ENCODE measurements around the gene RACK1.

RACK1 gene

GRCh38 chr5:181223058-181223728 is 20.5 kb downstream of the RACK1 start, which contains the start of gene TRIM41:
Gene TRIM41 (plus strand): TSS chr5:181223281. CDS start chr5:181224000, 719 bp downstream.
- H3K9ac ChIP-seq, result peak within 1 kb of the TSS; percentile 64
- H3K4me3 ChIP-seq (ENCODE audit: low read depth, low read length), result peak within 1 kb of the TSS; percentile 98
- H3K4me1 ChIP-seq, result peaks cover 7% of the 10 kb centered on the region
- peak within 1 kb of the TSS; percentile 85 for H3K4me2 ChIP-seq (ENCODE audit: low read length)
- no peaks in the 10 kb centered on the region for H3K36me3 ChIP-seq (ENCODE audit: control insufficient read depth, insufficient read depth, low read length)
- H3K79me2 ChIP-seq, result peaks cover 3% of the 10 kb centered on the region
- H2AFZ ChIP-seq, result peak within 1 kb of the TSS; percentile 87
- peak within 1 kb of the TSS; percentile 92 for H3K27ac ChIP-seq
- TF ChIP-seq, protein P1, sequence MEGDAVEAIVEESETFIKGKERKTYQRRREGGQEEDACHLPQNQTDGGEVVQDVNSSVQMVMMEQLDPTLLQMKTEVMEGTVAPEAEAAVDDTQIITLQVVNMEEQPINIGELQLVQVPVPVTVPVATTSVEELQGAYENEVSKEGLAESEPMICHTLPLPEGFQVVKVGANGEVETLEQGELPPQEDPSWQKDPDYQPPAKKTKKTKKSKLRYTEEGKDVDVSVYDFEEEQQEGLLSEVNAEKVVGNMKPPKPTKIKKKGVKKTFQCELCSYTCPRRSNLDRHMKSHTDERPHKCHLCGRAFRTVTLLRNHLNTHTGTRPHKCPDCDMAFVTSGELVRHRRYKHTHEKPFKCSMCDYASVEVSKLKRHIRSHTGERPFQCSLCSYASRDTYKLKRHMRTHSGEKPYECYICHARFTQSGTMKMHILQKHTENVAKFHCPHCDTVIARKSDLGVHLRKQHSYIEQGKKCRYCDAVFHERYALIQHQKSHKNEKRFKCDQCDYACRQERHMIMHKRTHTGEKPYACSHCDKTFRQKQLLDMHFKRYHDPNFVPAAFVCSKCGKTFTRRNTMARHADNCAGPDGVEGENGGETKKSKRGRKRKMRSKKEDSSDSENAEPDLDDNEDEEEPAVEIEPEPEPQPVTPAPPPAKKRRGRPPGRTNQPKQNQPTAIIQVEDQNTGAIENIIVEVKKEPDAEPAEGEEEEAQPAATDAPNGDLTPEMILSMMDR (IDR thresholded peaks at IDR 0.05), result peak; percentile 10
- H3K27me3 ChIP-seq (ENCODE audit: control insufficient read depth, insufficient read depth, low read length), result no peaks in the 10 kb centered on the region
- no peaks in the 10 kb centered on the region for H3K9me3 ChIP-seq (ENCODE audit: control insufficient read depth, low read length)

DNA sequence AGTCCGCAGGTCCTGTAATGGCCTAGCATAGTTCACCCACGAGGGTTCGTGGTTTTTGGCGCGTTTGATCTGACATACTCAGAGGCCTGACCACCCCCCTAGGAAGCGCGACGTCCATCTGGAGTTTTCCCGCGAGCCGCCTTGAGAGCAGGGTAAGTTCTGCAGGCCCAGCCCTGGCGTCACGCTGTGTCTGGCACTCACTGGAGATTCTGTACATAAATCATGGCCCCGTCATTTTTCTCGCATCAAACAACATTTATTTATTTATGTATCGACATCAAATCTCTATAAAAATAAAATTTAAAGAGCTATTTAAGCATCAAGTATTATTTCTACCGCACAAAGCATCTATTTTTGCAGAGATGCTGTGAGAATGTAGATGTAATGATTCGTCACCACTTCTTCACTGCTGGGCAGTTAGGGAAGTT is 21.1 kb downstream of the RACK1 start:
- peak overlapping the region; percentile 87 for H2AFZ ChIP-seq
- no peaks in the 10 kb centered on the region for H3K36me3 ChIP-seq (ENCODE audit: control insufficient read depth, insufficient read depth, low read length)
- peak overlapping the region; percentile 85 for H3K4me2 ChIP-seq (ENCODE audit: low read length)
- no peak overlapping the region for H3K9ac ChIP-seq
- peaks cover 3% of the 10 kb centered on the region for H3K79me2 ChIP-seq
- H3K27ac ChIP-seq, result peak overlapping the region; percentile 92
- H3K27me3 ChIP-seq (ENCODE audit: control insufficient read depth, insufficient read depth, low read length), result no peaks in the 10 kb centered on the region
- H3K9me3 ChIP-seq (ENCODE audit: control insufficient read depth, low read length), result no peaks in the 10 kb centered on the region
- TF ChIP-seq, protein P1 (IDR thresholded peaks at IDR 0.05), result no peak
- peak overlapping the region; percentile 98 for H3K4me3 ChIP-seq (ENCODE audit: low read depth, low read length)
- H3K4me1 ChIP-seq, result peaks cover 7% of the 10 kb centered on the region

- no peaks in the 10 kb centered on the region for H3K27me3 ChIP-seq (ENCODE audit: control insufficient read depth, insufficient read depth, low read length)
- no peaks in the 10 kb centered on the region for H3K9me3 ChIP-seq (ENCODE audit: control insufficient read depth, low read length)
- TF ChIP-seq, protein P1 (IDR thresholded peaks at IDR 0.05), result no peak
- H3K79me2 ChIP-seq, result peaks cover 3% of the 10 kb centered on the region
- no peak overlapping the region for H3K9ac ChIP-seq
- no peaks in the 10 kb centered on the region for H3K36me3 ChIP-seq (ENCODE audit: control insufficient read depth, insufficient read depth, low read length)
- peak overlapping the region; percentile 98 for H3K4me3 ChIP-seq (ENCODE audit: low read depth, low read length)
- H3K4me1 ChIP-seq, result peaks cover 7% of the 10 kb centered on the region
- H3K4me2 ChIP-seq (ENCODE audit: low read length), result peak overlapping the region; percentile 85
- H3K27ac ChIP-seq, result peak overlapping the region; percentile 92
- H2AFZ ChIP-seq, result peak overlapping the region; percentile 87
Measured at GRCh38 chr5:181221792-181222629, 21.7 kb downstream of the RACK1 start.

- H3K79me2 ChIP-seq, result peaks cover 3% of the 10 kb centered on the region
- H3K4me3 ChIP-seq (ENCODE audit: low read depth, low read length), result no peak overlapping the region
- H2AFZ ChIP-seq, result no peak overlapping the region
- peak overlapping the region; percentile 92 for H3K27ac ChIP-seq
- H3K36me3 ChIP-seq (ENCODE audit: control insufficient read depth, insufficient read depth, low read length), result no peaks in the 10 kb centered on the region
- H3K9ac ChIP-seq, result no peak overlapping the region
- peaks cover 7% of the 10 kb centered on the region for H3K4me1 ChIP-seq
- H3K4me2 ChIP-seq (ENCODE audit: low read length), result no peak overlapping the region
- H3K9me3 ChIP-seq (ENCODE audit: control insufficient read depth, low read length), result no peaks in the 10 kb centered on the region
- no peaks in the 10 kb centered on the region for H3K27me3 ChIP-seq (ENCODE audit: control insufficient read depth, insufficient read depth, low read length)
- TF ChIP-seq, protein P1 (IDR thresholded peaks at IDR 0.05), result no peak
Measured at GRCh38 chr5:181221105-181221791, 22.5 kb downstream of the RACK1 start.
